ENCODE results near the gene BEST4. TPM values are rescaled to one million over a fixed set of nuclear protein-coding genes. Genes with fewer than 3 reads are reported as not detected.

The BEST4 gene
- total and polyA plus RNA-seq, 2 of the 13 experiments (the other 11 are each of a cell fraction or from before 2014, with no cell fraction given) = 0.77 to 1.4 TPM

DNA sequence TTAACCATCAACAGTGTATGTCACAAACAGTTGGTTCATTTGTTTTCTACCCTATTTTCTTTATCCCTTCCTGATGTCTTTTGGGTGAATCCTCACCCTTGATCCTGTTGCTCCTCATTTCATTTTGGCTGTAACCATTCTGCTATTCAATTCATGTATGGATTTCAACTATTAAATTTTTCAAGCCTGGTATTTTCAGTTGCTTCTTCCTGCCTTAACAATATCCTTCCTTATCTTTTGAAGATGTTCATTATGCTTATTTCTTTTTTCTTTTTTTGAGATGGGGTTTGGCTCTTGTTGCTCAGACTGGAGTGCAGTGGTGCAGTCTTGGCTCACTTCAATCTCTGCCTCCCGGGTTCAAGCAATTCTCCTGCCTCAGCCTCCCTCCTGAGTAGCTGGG lies 54.2 kb downstream of the BEST4 start:
- H2AFZ ChIP-seq (ENCODE audit: low read length) = no peak overlapping the region
- FAIRE-seq (no peak), ATAC-seq (no peak), DNase-seq (ENCODE audit: low spot score) (no peak)
- no peaks in the 10 kb centered on the region; a peak in 2 of 5 replicates for H3K27me3 ChIP-seq (ENCODE audit: control insufficient read depth in 1 of 2, insufficient read depth in 2 of 2, low read length in 2 of 2)
- H3K79me2 ChIP-seq (ENCODE audit: insufficient read depth, low read length) = no peaks in the 10 kb centered on the region
- BruUV-seq (replicated peaks) = no TSS peak
- no peak overlapping the region for H3K9ac ChIP-seq (ENCODE audit: insufficient read depth, low read depth, low read length)
- no peak overlapping the region for H3K27ac ChIP-seq (ENCODE audit: extremely low read length, insufficient read depth, low read length)
- in situ Hi-C loops (cut with HindIII; ENCODE audit: extremely low pct_ligation_motif_present, low pct_unique_long_range_greater_than_20kb) (no loop called here), intact Hi-C loops (cut with micrococcal nuclease; ENCODE audit: unreplicated experiment) (loop anchor here (5.0 kb wide), 1 partner anchor 49 kb away; no protein-coding TSS in a partner anchor)
- no peak overlapping the region for H3K4me2 ChIP-seq (ENCODE audit: low read depth, low read length)
- TF ChIP-seq POLR2G (IDR thresholded peaks at IDR 0.05; ENCODE audit: low read depth, low read length) (no peak), HNRNPL (IDR thresholded peaks at IDR 0.05; ENCODE audit: low read depth, low read length) (no peak), ZNF652 (CRISPR knock-in tag; IDR thresholded peaks at IDR 0.05; ENCODE audit: borderline replicate concordance, low read depth) (no peak), REPIN1 (CRISPR knock-in tag; IDR thresholded peaks at IDR 0.05; ENCODE audit: borderline replicate concordance, low read depth) (no peak)
- peaks cover 50% of the 10 kb centered on the region for H3K4me1 ChIP-seq (ENCODE audit: insufficient read depth, low read length)
- no peak overlapping the region for H3K4me3 ChIP-seq (replicated peaks in 1 of 3; ENCODE audit: insufficient read depth in 1 of 3, low read depth in 2 of 3, low read length in 3 of 3)
- ChIA-PET POLR2A (interaction anchor here (1.1 to 8.0 kb wide), 3 partner anchors 13 to 86 kb away, joined by 3 to 241 read pairs (median 4); no protein-coding TSS in a partner anchor), CTCF (ENCODE audit: low intra/inter-chr PET ratio, low total read pairs) (no interaction called here)
- no peaks in the 10 kb centered on the region for H4K20me1 ChIP-seq (ENCODE audit: insufficient read depth, low read length)
- 41% methylated on average over 1 of the region's 1 CpG for WGBS (ENCODE audit: low lambda C conversion rate)
- H3K36me3 ChIP-seq (replicated peaks in 1 of 2; ENCODE audit: control insufficient read depth in 1 of 2, insufficient read depth in 2 of 2, low read length in 2 of 2) = no peaks in the 10 kb centered on the region
- no peaks in the 10 kb centered on the region for H3K9me3 ChIP-seq (ENCODE audit: low read length)

Small RNA genes within 50 kb of the gene (small RNA-seq; reads per million reads assigned to genes)
- 6,187 to 44,749 (median 19,797) reads per million in 3 experiments for gene SNORD38A (ENCODE audit: insufficient read depth in 2 of 3, insufficient read length in 3 of 3, low read depth in 2 of 3, low replicate concordance in 1 of 3)
- gene SNORD38B (ENCODE audit: insufficient read depth in 2 of 3, insufficient read length in 3 of 3, low read depth in 2 of 3, low replicate concordance in 1 of 3) = 0 reads per million in 3 experiments
- gene SNORD46 (ENCODE audit: insufficient read depth in 2 of 3, insufficient read length in 3 of 3, low read depth in 2 of 3, low replicate concordance in 1 of 3) = 9.1 to 29.0 (median 11.8) reads per million in 3 experiments
- 0 reads per million in 3 experiments for gene SNORD55 (ENCODE audit: insufficient read depth in 2 of 3, insufficient read length in 3 of 3, low read depth in 2 of 3, low replicate concordance in 1 of 3)

Other genes starting within 250 kb of the BEST4 start
- gene TMEM53, start 113.7 kb downstream of the BEST4 start, total RNA-seq (2016; rRNA removed; fragmentation: Illumina TruSeq; extraction: Trizol) = 12.6 and 13.8 TPM in 2 replicates
- 20.2 and 22.3 TPM in 2 replicates for gene TMEM53, start 113.7 kb downstream of the BEST4 start, polyA plus RNA-seq (2011; rRNA removed)
- not detected in 2 replicates for gene ARMH1, start 113.5 kb downstream of the BEST4 start, total RNA-seq (2016; rRNA removed; fragmentation: Illumina TruSeq; extraction: Trizol)
- gene ARMH1, start 113.5 kb downstream of the BEST4 start, polyA plus RNA-seq (2011; rRNA removed) = 0.69 and 1.1 TPM in 2 replicates
- 165 TPM in 1 of 2 replicates, not detected in the other for gene RNU5D-1, start 57.0 kb downstream of the BEST4 start, total RNA-seq (2016; rRNA removed; fragmentation: Illumina TruSeq; extraction: Trizol)
- gene RNU5D-1, start 57.0 kb downstream of the BEST4 start, polyA plus RNA-seq (2011; rRNA removed) = not detected in 2 replicates
- gene KIF2C, start 48.3 kb downstream of the BEST4 start, total RNA-seq (2016; rRNA removed; fragmentation: Illumina TruSeq; extraction: Trizol) = 53.7 and 72.9 TPM in 2 replicates
- 18.7 and 29.7 TPM in 2 replicates for gene KIF2C, start 48.3 kb downstream of the BEST4 start, polyA plus RNA-seq (2011; rRNA removed)
- 2,628 and 3,186 TPM in 2 replicates for gene RPS8, start 12.6 kb downstream of the BEST4 start, total RNA-seq (2016; rRNA removed; fragmentation: Illumina TruSeq; extraction: Trizol)
- 2,639 and 2,822 TPM in 2 replicates for gene RPS8, start 12.6 kb downstream of the BEST4 start, polyA plus RNA-seq (2011; rRNA removed)
- gene PLK3, start 12.2 kb upstream of the BEST4 start, total RNA-seq (2016; rRNA removed; fragmentation: Illumina TruSeq; extraction: Trizol) = 4.5 and 9.8 TPM in 2 replicates
- gene PLK3, start 12.2 kb upstream of the BEST4 start, polyA plus RNA-seq (2011; rRNA removed) = 16.9 and 23.4 TPM in 2 replicates
- 0.77 TPM in 1 of 2 replicates, not detected in the other for gene DYNLT4, start 19.2 kb upstream of the BEST4 start, total RNA-seq (2016; rRNA removed; fragmentation: Illumina TruSeq; extraction: Trizol)
- not detected in 2 replicates for gene DYNLT4, start 19.2 kb upstream of the BEST4 start, polyA plus RNA-seq (2011; rRNA removed)
- 1.0 and 2.7 TPM in 2 replicates for gene BTBD19, start 20.4 kb upstream of the BEST4 start, total RNA-seq (2016; rRNA removed; fragmentation: Illumina TruSeq; extraction: Trizol)
- 6.7 and 8.8 TPM in 2 replicates for gene BTBD19, start 20.4 kb upstream of the BEST4 start, polyA plus RNA-seq (2011; rRNA removed)
- gene PTCH2, start 55.1 kb upstream of the BEST4 start, total RNA-seq (2016; rRNA removed; fragmentation: Illumina TruSeq; extraction: Trizol) = 0.18 and 0.60 TPM in 2 replicates
- gene PTCH2, start 55.1 kb upstream of the BEST4 start, polyA plus RNA-seq (2011; rRNA removed) = 1.5 and 1.7 TPM in 2 replicates
- gene EIF2B3, start 198.4 kb upstream of the BEST4 start, total RNA-seq (2016; rRNA removed; fragmentation: Illumina TruSeq; extraction: Trizol) = 41.0 and 62.6 TPM in 2 replicates
- 17.1 and 20.1 TPM in 2 replicates for gene EIF2B3, start 198.4 kb upstream of the BEST4 start, polyA plus RNA-seq (2011; rRNA removed)
- gene HECTD3, start 223.2 kb upstream of the BEST4 start, total RNA-seq (2016; rRNA removed; fragmentation: Illumina TruSeq; extraction: Trizol) = 16.2 and 18.6 TPM in 2 replicates
- 24.5 and 27.1 TPM in 2 replicates for gene HECTD3, start 223.2 kb upstream of the BEST4 start, polyA plus RNA-seq (2011; rRNA removed)
- gene UROD, start 224.1 kb upstream of the BEST4 start, total RNA-seq (2016; rRNA removed; fragmentation: Illumina TruSeq; extraction: Trizol) = 171 and 243 TPM in 2 replicates
- 162 and 172 TPM in 2 replicates for gene UROD, start 224.1 kb upstream of the BEST4 start, polyA plus RNA-seq (2011; rRNA removed)

Data from HepG2 (cell line).